K562 (cell line): ENCODE data around the gene ROBO1. TPM values are rescaled to one million over a fixed set of nuclear protein-coding genes. Genes with fewer than 3 reads are reported as not detected.

ENCODE experiments used
- ATAC-seq: fragments of 200-7000 bp; cut with Tn5 transposase; 3 replicates; pipeline ENCODE4 v1.9.1; 2020; ENCODE audit warnings: moderate library complexity
- BruUV-seq: library from RNA; stranded (reverse); fragments of 400-500 nt; replicated peaks from 2 replicates; lab custom pipeline; 2021; lab: Mats Ljungman, UMichigan
- CTCF ChIA-PET: fragments of 300-600 bp; formaldehyde crosslinking; extraction: SDS; loops from one replicate; lab custom pipeline; 2021; ENCODE audit warnings: low intra/inter-chr PET ratio; lab: Yijun Ruan, JAX
- POLR2A ChIA-PET: fragments of 300-600, 350-650 bp; sonication (Branson Sonifier 250); formaldehyde crosslinking; extraction: SDS; loops from one replicate; lab custom pipeline; 2021; ENCODE audit warnings: antibody characterized with exemption, inconsistent platforms; lab: Yijun Ruan, JAX
- DNase-seq, 4 experiments: peaks; one replicate each; pipeline versions ENCODE4 v3.0.0 to v3.0.0-alpha.2; 2011 to 2018; ENCODE audit warnings: low spot score in 3 of 4, mixed read lengths in 3 of 4; ENCODE audit errors: extremely low read depth in 1 of 4
- FAIRE-seq: peaks from 2 replicates; lab custom pipeline; 2011; peaks lifted over from hg19 to GRCh38; lab: Jason Lieb, UNC
- H2AFZ ChIP-seq: 2 replicates; pipeline ENCODE4 v1.6.0; 2011; ENCODE audit warnings: low read depth, low read length, control low read depth, inconsistent platforms
- H3K27ac ChIP-seq: fragments of 200-600 bp; 3 replicates; pipeline ENCODE4 v1.8.0; 2011; ENCODE audit warnings: low read depth, mild to moderate bottlenecking, control low read depth, inconsistent platforms, low read length, moderate library complexity, mixed read lengths; ENCODE audit errors: extremely low read depth
- H3K27me3 ChIP-seq, 2 experiments: fragments of 300-600 bp in 1 of 2; 2 replicates in 1 of 2; 3 replicates in 1 of 2; pipeline versions ENCODE4 v1.6.0 to v1.8.0; 2011; ENCODE audit warnings: inconsistent platforms in 2 of 2, low read length in 2 of 2, mild to moderate bottlenecking in 1 of 2, mixed read lengths in 1 of 2, moderate library complexity in 1 of 2; ENCODE audit not compliant: control insufficient read depth in 2 of 2, insufficient read depth in 2 of 2
- H3K36me3 ChIP-seq: fragments of 300-600 bp; 3 replicates; pipeline ENCODE4 v1.8.0; 2011; ENCODE audit warnings: mild to moderate bottlenecking, low read length, inconsistent platforms; ENCODE audit not compliant: control insufficient read depth, insufficient read depth
- H3K4me1 ChIP-seq, 2 experiments: fragments of 200-600 bp in 1 of 2; replicated peaks in 1 of 2; 2 replicates in 1 of 2; 3 replicates in 1 of 2; pipeline versions ENCODE4 v1.5.1 to v1.8.0; 2011; ENCODE audit warnings: inconsistent platforms in 2 of 2, low read length in 2 of 2, mild to moderate bottlenecking in 1 of 2, mixed read lengths in 1 of 2, moderate library complexity in 1 of 2; ENCODE audit not compliant: control insufficient read depth in 2 of 2, insufficient read depth in 2 of 2
- H3K4me2 ChIP-seq: 2 replicates; pipeline ENCODE4 v1.6.1; 2011; ENCODE audit warnings: low read length, control low read depth, inconsistent platforms, mixed read lengths; ENCODE audit not compliant: insufficient read depth
- H3K4me3 ChIP-seq: fragments of 200-600 bp; sonication (generic), shearing (Covaris generic); 2 replicates; pipeline ENCODE4 v1.5.1; 2016; ENCODE audit warnings: control low read depth, inconsistent platforms
- H3K79me2 ChIP-seq: fragments of 200-600 bp; 3 replicates; pipeline ENCODE4 v1.8.0; 2011; ENCODE audit warnings: low read length, inconsistent platforms; ENCODE audit not compliant: control insufficient read depth, insufficient read depth
- H3K9ac ChIP-seq, 2 experiments: 2 replicates each; pipeline versions ENCODE4 v1.6.0 to v1.6.1; 2011; ENCODE audit warnings: low read depth in 2 of 2, low read length in 2 of 2, control low read depth in 1 of 2, inconsistent platforms in 1 of 2, mild to moderate bottlenecking in 1 of 2, mixed read lengths in 1 of 2; ENCODE audit not compliant: insufficient read depth in 1 of 2
- H3K9me1 ChIP-seq: one replicate; pipeline ENCODE4 v1.6.0; 2011; ENCODE audit warnings: inconsistent platforms, mild to moderate bottlenecking, low read length, moderate library complexity; ENCODE audit not compliant: control insufficient read depth, insufficient read depth
- H3K9me3 ChIP-seq: replicated peaks from 2 replicates; pipeline ENCODE4 v1.5.1; 2011; ENCODE audit warnings: low read depth, low read length, inconsistent platforms; ENCODE audit not compliant: control insufficient read depth, insufficient read depth
- H4K20me1 ChIP-seq: replicated peaks from 2 replicates; pipeline ENCODE4 v1.6.1; 2011; ENCODE audit warnings: low read length, inconsistent platforms, mixed read lengths; ENCODE audit not compliant: control insufficient read depth, insufficient read depth
- IFI16 ChIP-seq: fragments of 250-450 bp; sonication (Bioruptor Pico); IDR thresholded peaks from 2 replicates; pipeline ENCODE4 v2.1.2; 2022; ENCODE audit warnings: mild to moderate bottlenecking, inconsistent platforms
- PRPF4 ChIP-seq: fragments of 200-400 bp; formaldehyde crosslinking; IDR thresholded peaks from one replicate; pipeline ENCODE4 v1.6.1; 2017; ENCODE audit warnings: low read length, low read depth, mild to moderate bottlenecking; ENCODE audit not compliant: insufficient read depth, poor library complexity, severe bottlenecking
- RBM17 ChIP-seq: fragments of 200-400 bp; formaldehyde crosslinking; IDR thresholded peaks from 2 replicates; pipeline ENCODE4 v1.6.1; 2017; ENCODE audit warnings: low read depth, mild to moderate bottlenecking, low read length, borderline replicate concordance
- SRSF9 ChIP-seq: fragments of 200-400 bp; formaldehyde crosslinking; IDR thresholded peaks from 2 replicates; pipeline ENCODE4 v1.6.1; 2017; ENCODE audit warnings: low read depth, low read length, borderline replicate concordance
- ZNF212 ChIP-seq: fragments of 450-650 bp; formaldehyde crosslinking; IDR thresholded peaks from 2 replicates; pipeline ENCODE4 v1.4.0; 2020; ENCODE audit warnings: mild to moderate bottlenecking
- WGBS: fragments of 100-300 bp; shearing (Covaris generic); methylation state at CpG from one replicate; pipeline ENCODE4 v1.1.6; 2016; ENCODE audit warnings: low coverage, mixed read lengths; ENCODE audit not compliant: insufficient coverage; ENCODE audit errors: missing lambda C conversion rate; 5-methylcytosine and 5-hydroxymethylcytosine counted together
- in situ Hi-C: fragments of 300-500 bp; cut with MboI; formaldehyde crosslinking; loops from 4 replicates; pipeline ENCODE4 v1.15.0; 2018; ENCODE audit warnings: inconsistent platforms, mixed read lengths
- intact Hi-C: fragments of 100-400 bp; cut with micrococcal nuclease; formaldehyde crosslinking; loops from 2 replicates; pipeline ENCODE4 v1.14.2; 2022
- polyA plus RNA-seq, 8 experiments: library from polyadenylated mRNA; depleted of rRNA in 4 of 8; stranded (reverse) in 5 of 8; unstranded in 3 of 8; fragments of >200 nt; fragmentation: Nextera tagmentation in 2 of 8; fragmentation: Illumina TruSeq in 1 of 8; extraction: Ambion mirVana in 2 of 8; extraction: Trizol in 1 of 8; gene quantifications; 2 replicates each; pipeline versions ENCODE4 v1.2.1 to v1.2.3, GENCODE V29; 2011 to 2014; ENCODE audit warnings: inconsistent platforms in 1 of 8, missing spikeins in 1 of 8
- total RNA-seq, 7 experiments: library from RNA; depleted of rRNA in 6 of 7; stranded (reverse); fragments of >200 nt in 6 of 7; fragmentation: Illumina TruSeq in 2 of 7; extraction: Trizol in 2 of 7; gene quantifications; 2 replicates each; pipeline versions ENCODE4 v1.2.1 to v1.2.3, GENCODE V29; 2011 to 2021; ENCODE audit warnings: low replicate concordance in 1 of 7

The ROBO1 gene
- total and polyA plus RNA-seq, 9 of the 15 experiments (the other 6 are each of a cell fraction or from before 2014, with no cell fraction given) = 0.01 to 0.53 (median 0.17) TPM; not detected in 5

- TF ChIP-seq ZNF212 (CRISPR knock-in tag) = no peak
- TF ChIP-seq, all 486 proteins: peak for 0
Measured at GRCh38 chr3:79057756-79058155, 710.0 kb downstream of the ROBO1 start (continued).

- 0% methylated on average over 5 of the region's 7 CpGs for WGBS
- no peaks in the 10 kb centered on the region for H3K4me1 ChIP-seq
- ChIA-PET CTCF (no interaction called here), POLR2A (no interaction called here)
- BruUV-seq = no TSS peak
- ATAC-seq = no peak
- H3K9me3 ChIP-seq = no peaks in the 10 kb centered on the region
- no peak overlapping the region for H2AFZ ChIP-seq
- no peaks in the 10 kb centered on the region for H3K79me2 ChIP-seq
- no peaks in the 10 kb centered on the region for H3K27me3 ChIP-seq
- H3K9ac ChIP-seq = no peak overlapping the region
- intact Hi-C loops (no loop called here), in situ Hi-C loops (no loop called here)
- no peak overlapping the region for H3K4me2 ChIP-seq
- no peak overlapping the region for H3K27ac ChIP-seq
- TF ChIP-seq PRPF4 = no peak
- TF ChIP-seq SRSF9 = no peak
- no peak for TF ChIP-seq IFI16 (CRISPR knock-in tag)
- TF ChIP-seq RBM17 = no peak
- H4K20me1 ChIP-seq = no peaks in the 10 kb centered on the region
- H3K4me3 ChIP-seq = no peak overlapping the region
- no peaks in the 10 kb centered on the region for H3K36me3 ChIP-seq
- H3K9me1 ChIP-seq = no peaks in the 10 kb centered on the region
- DNase-seq = no peak
- no peak for FAIRE-seq
Measured at GRCh38 chr3:79056498-79056897, 711.3 kb downstream of the ROBO1 start.
